Caco-2 (cell line): ENCODE measurements around the gene CFAP210. TPM values are rescaled to one million over a fixed set of nuclear protein-coding genes. Genes with fewer than 3 reads are reported as not detected.

Source experiments
- BruUV-seq: library from RNA; stranded (reverse); fragments of 400-500 nt; replicated peaks from 2 replicates; lab custom pipeline; 2021; lab: Mats Ljungman, UMichigan
- CTCF ChIA-PET: fragments of 300-600 bp; sonication (Branson Sonifier 250); formaldehyde crosslinking; loops from one replicate; lab custom pipeline; 2022; ENCODE audit warnings: antibody characterized with exemption; lab: Charles Lee
- POLR2A ChIA-PET: fragments of 300-600 bp; sonication (Branson Sonifier 250); formaldehyde crosslinking; loops from one replicate; lab custom pipeline; 2022; ENCODE audit warnings: antibody characterized with exemption; lab: Charles Lee
- DNase-seq, 2 experiments: peaks; one replicate each; pipeline versions ENCODE4 v3.0.0 to v3.0.0-alpha.2; 2020 to 2022
- H3K27me3 ChIP-seq: replicated peaks from 2 replicates; pipeline ENCODE4 v1.6.0; 2011; ENCODE audit warnings: low read length; ENCODE audit not compliant: control insufficient read depth, insufficient read depth
- H3K36me3 ChIP-seq: 2 replicates; pipeline ENCODE4 v1.5.1; 2011; ENCODE audit warnings: low read length; ENCODE audit not compliant: control insufficient read depth, insufficient read depth
- H3K4me1 ChIP-seq: fragments of 250-450 bp; sonication (Bioruptor Pico); 2 replicates; pipeline ENCODE4 v1.5.1; 2020; ENCODE audit warnings: mild to moderate bottlenecking
- H3K4me3 ChIP-seq: 2 replicates; pipeline ENCODE4 v1.5.1; 2011; ENCODE audit warnings: low read depth, mild to moderate bottlenecking, control low read depth, low read length
- H3K9me3 ChIP-seq: fragments of 250-450 bp; sonication (Bioruptor Pico); 2 replicates; pipeline ENCODE4 v1.5.1; 2020; ENCODE audit warnings: mild to moderate bottlenecking, moderate library complexity
- H3K27ac Mint-ChIP-seq: one replicate; pipeline ENCODE4 v1.8.0; 2022; ENCODE audit warnings: mixed read lengths; ENCODE audit not compliant: unreplicated experiment
- H3K27me3 Mint-ChIP-seq: one replicate; pipeline ENCODE4 v1.8.0; 2022; ENCODE audit warnings: mixed read lengths; ENCODE audit not compliant: insufficient read depth, unreplicated experiment
- H3K36me3 Mint-ChIP-seq: one replicate; pipeline ENCODE4 v1.8.0; 2022; ENCODE audit warnings: mild to moderate bottlenecking, mixed read lengths; ENCODE audit not compliant: insufficient read depth, unreplicated experiment
- H3K4me1 Mint-ChIP-seq: one replicate; pipeline ENCODE4 v1.8.0; 2022; ENCODE audit warnings: low read depth, mixed read lengths; ENCODE audit not compliant: unreplicated experiment
- H3K4me3 Mint-ChIP-seq: one replicate; pipeline ENCODE4 v1.8.0; 2022; ENCODE audit warnings: mild to moderate bottlenecking, moderate library complexity, mixed read lengths; ENCODE audit not compliant: unreplicated experiment
- H3K9me3 Mint-ChIP-seq: one replicate; pipeline ENCODE4 v1.8.0; 2022; ENCODE audit warnings: mixed read lengths; ENCODE audit not compliant: unreplicated experiment
- CTCF ChIP-seq, 2 experiments: fragments of 200-600 bp in 1 of 2; IDR thresholded peaks; 1 replicate in 1 of 2; 2 replicates in 1 of 2; pipeline versions ENCODE4 v1.5.1 to v1.8.0; 2011 to 2022; ENCODE audit warnings: antibody characterized with exemption in 1 of 2, control low read depth in 1 of 2, inconsistent platforms in 1 of 2, low read depth in 1 of 2, low read length in 1 of 2, mild to moderate bottlenecking in 1 of 2, moderate library complexity in 1 of 2; ENCODE audit not compliant: insufficient read depth in 1 of 2, severe bottlenecking in 1 of 2, unreplicated experiment in 1 of 2
- intact Hi-C: fragments of 100-400 bp; cut with micrococcal nuclease; formaldehyde crosslinking; loops from one replicate; pipeline ENCODE4 v1.10.0; 2022; ENCODE audit not compliant: unreplicated experiment
- total RNA-seq: library from RNA; stranded (reverse); gene quantifications from 2 replicates; pipeline ENCODE4 v1.2.3, GENCODE V29; 2022

Gene CFAP210
- total RNA-seq, 1 experiment from 2014 or later, result not detected

GRCh38 chr2:169625781-169626180 lies 68.4 kb downstream of the CFAP210 start:
- no peak for DNase-seq
- no peaks in the 10 kb centered on the region for H3K9me3 Mint-ChIP-seq
- Histone ChIP-seq H3K36me3 (no peaks in the 10 kb centered on the region; the same call in 1 of the 2 replicates), H3K4me3 (no peak overlapping the region), H3K27me3 (no peaks in the 10 kb centered on the region), H3K9me3 (no peaks in the 10 kb centered on the region), H3K4me1 (no peaks in the 10 kb centered on the region)
- no peak overlapping the region for H3K27ac Mint-ChIP-seq
- no TSS peak for BruUV-seq
- intact Hi-C loops, result no loop called here
- CTCF ChIA-PET, result no interaction called here
- no peaks in the 10 kb centered on the region for H3K27me3 Mint-ChIP-seq
- POLR2A ChIA-PET, result no interaction called here
- no peak overlapping the region for H3K4me3 Mint-ChIP-seq
- H3K36me3 Mint-ChIP-seq, result peaks cover 44% of the 10 kb centered on the region
- no peak for TF ChIP-seq CTCF (IDR thresholded peaks at IDR 0.05; ENCODE audit: insufficient read depth in 1 of 2, low read depth in 1 of 2, low read length in 1 of 2, severe bottlenecking in 1 of 2, unreplicated experiment in 1 of 2)
- no peaks in the 10 kb centered on the region for H3K4me1 Mint-ChIP-seq

- intact Hi-C loops, result no loop called here
- H3K36me3 ChIP-seq, result no peaks in the 10 kb centered on the region; the same call in 1 of the 2 replicates
Measured at GRCh38 chr2:169623235-169623634, 71.0 kb downstream of the CFAP210 start.

GRCh38 chr2:169620509-169620908 lies 73.7 kb downstream of the CFAP210 start:
- Mint-ChIP-seq H3K4me3 (no peak overlapping the region), H3K4me1 (no peaks in the 10 kb centered on the region), H3K36me3 (peaks cover 56% of the 10 kb centered on the region), H3K27me3 (no peaks in the 10 kb centered on the region), H3K9me3 (peaks cover 16% of the 10 kb centered on the region), H3K27ac (no peak overlapping the region)
- Histone ChIP-seq H3K36me3 (peaks cover 1% of the 10 kb centered on the region), H3K9me3 (no peaks in the 10 kb centered on the region), H3K4me3 (no peak overlapping the region), H3K4me1 (no peaks in the 10 kb centered on the region), H3K27me3 (no peaks in the 10 kb centered on the region)
- intact Hi-C loops, result no loop called here
- no peak for TF ChIP-seq CTCF (IDR thresholded peaks at IDR 0.05; ENCODE audit: insufficient read depth in 1 of 2, low read depth in 1 of 2, low read length in 1 of 2, severe bottlenecking in 1 of 2, unreplicated experiment in 1 of 2)
- DNase-seq, result no peak
- no TSS peak for BruUV-seq
- ChIA-PET POLR2A (no interaction called here), CTCF (no interaction called here)

More at GRCh38 chr2:169623235-169623634, 71.0 kb downstream of the CFAP210 start:
- no peak overlapping the region for H3K4me3 Mint-ChIP-seq
- Histone ChIP-seq H3K9me3 (no peaks in the 10 kb centered on the region), H3K4me3 (no peak overlapping the region), H3K27me3 (no peaks in the 10 kb centered on the region), H3K4me1 (no peaks in the 10 kb centered on the region)
- no peaks in the 10 kb centered on the region for H3K27me3 Mint-ChIP-seq
- ChIA-PET CTCF (no interaction called here), POLR2A (no interaction called here)
- H3K27ac Mint-ChIP-seq, result no peak overlapping the region
- no peak for TF ChIP-seq CTCF (IDR thresholded peaks at IDR 0.05; ENCODE audit: insufficient read depth in 1 of 2, low read depth in 1 of 2, low read length in 1 of 2, severe bottlenecking in 1 of 2, unreplicated experiment in 1 of 2)
- peaks cover 6% of the 10 kb centered on the region for H3K9me3 Mint-ChIP-seq
- no peak for DNase-seq
- no peaks in the 10 kb centered on the region for H3K4me1 Mint-ChIP-seq
- peaks cover 47% of the 10 kb centered on the region for H3K36me3 Mint-ChIP-seq
- no TSS peak for BruUV-seq
